ENCODE data around the gene TSSK3. TPM values are rescaled to one million over a fixed set of nuclear protein-coding genes. Genes with fewer than 3 reads are reported as not detected.

The TSSK3 gene
- polyA plus RNA-seq, 1 donor (not counting 4 experiments of a cell fraction or from before 2014, with no cell fraction given): 0.14 TPM

DNA sequence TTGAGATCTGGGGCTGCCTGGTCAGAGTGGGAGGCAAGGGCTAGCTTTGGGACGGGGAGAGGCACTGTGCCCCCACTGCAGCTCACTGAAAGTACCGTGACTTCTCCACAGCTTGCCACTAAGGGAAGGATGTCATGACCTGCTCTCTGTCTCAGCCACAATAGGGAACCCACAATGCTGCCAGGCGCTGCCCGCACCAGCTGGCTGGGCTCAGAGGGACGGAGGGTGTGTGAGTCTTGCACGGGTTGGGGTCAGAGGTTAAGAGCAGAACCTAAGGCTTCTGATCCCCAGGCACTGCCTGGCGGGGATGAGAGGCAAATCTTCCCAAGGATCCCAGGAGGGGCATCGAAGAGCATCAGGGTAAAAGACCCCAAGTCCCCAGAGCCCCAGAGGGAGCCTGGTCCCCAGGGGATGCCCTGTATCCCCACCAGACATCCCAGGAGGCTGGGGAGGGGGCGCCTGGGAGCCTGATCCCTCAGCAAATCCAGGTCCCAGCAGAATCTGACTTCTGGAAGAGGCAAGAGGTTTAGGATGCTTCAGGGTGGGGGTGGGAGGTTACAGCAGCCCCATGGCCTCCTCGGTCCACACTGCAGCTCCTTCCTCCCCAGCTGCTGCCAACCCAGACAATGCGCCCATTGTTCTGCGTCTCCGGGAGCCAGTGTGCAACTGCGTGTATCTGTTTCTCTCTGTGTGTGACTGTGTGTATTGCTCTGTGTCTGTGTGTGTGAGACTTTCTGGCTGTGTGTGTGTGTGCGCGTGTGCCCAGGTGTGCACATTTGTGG is 24.3 kb upstream of the TSSK3 start:
- H3K27me3 ChIP-seq (ENCODE audit: control insufficient read depth, extremely low read depth, insufficient read depth, low read length): peaks cover 14% of the 10 kb centered on the region
- H4K20me1 ChIP-seq (ENCODE audit: control insufficient read depth, extremely low read depth, insufficient read depth, low read length): peaks cover 2% of the 10 kb centered on the region
- H3K36me3 ChIP-seq (ENCODE audit: control insufficient read depth in 2 of 2, extremely low read depth in 1 of 2, insufficient read depth in 2 of 2, low read length in 2 of 2): no peaks in the 10 kb centered on the region
- TF ChIP-seq, protein P1, sequence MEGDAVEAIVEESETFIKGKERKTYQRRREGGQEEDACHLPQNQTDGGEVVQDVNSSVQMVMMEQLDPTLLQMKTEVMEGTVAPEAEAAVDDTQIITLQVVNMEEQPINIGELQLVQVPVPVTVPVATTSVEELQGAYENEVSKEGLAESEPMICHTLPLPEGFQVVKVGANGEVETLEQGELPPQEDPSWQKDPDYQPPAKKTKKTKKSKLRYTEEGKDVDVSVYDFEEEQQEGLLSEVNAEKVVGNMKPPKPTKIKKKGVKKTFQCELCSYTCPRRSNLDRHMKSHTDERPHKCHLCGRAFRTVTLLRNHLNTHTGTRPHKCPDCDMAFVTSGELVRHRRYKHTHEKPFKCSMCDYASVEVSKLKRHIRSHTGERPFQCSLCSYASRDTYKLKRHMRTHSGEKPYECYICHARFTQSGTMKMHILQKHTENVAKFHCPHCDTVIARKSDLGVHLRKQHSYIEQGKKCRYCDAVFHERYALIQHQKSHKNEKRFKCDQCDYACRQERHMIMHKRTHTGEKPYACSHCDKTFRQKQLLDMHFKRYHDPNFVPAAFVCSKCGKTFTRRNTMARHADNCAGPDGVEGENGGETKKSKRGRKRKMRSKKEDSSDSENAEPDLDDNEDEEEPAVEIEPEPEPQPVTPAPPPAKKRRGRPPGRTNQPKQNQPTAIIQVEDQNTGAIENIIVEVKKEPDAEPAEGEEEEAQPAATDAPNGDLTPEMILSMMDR (optimal IDR thresholded peaks at IDR 0.05 in 1 of 3, IDR thresholded peaks at IDR 0.05 in 1 of 3, conservative IDR thresholded peaks at IDR 0.05 in 1 of 3; ENCODE audit: extremely low read depth in 1 of 3, insufficient read depth in 2 of 3, low read length in 3 of 3): no peak
- TF ChIP-seq EZH2 (IDR thresholded peaks at IDR 0.05; ENCODE audit: low read length): no peak
- H3K9ac ChIP-seq (ENCODE audit: control insufficient read depth, extremely low read depth, insufficient read depth, low read length): peak overlapping the region; percentile 37
- dilution Hi-C loops (cut with MboI; ENCODE audit: extremely low pct_ligation_motif_present, low sequenced_read_pairs): no loop called here
- no peaks in the 10 kb centered on the region for H3K9me1 ChIP-seq (ENCODE audit: control insufficient read depth, extremely low read depth, insufficient read depth, low read length)
- FAIRE-seq (no peak), DNase-seq (ENCODE audit: low read depth, low spot score) (no peak)
- H3K4me1 ChIP-seq (ENCODE audit: control insufficient read depth, extremely low read depth, insufficient read depth, low read length): peaks cover 27% of the 10 kb centered on the region
- no peak overlapping the region for H3K27ac ChIP-seq (ENCODE audit: control insufficient read depth, insufficient read depth, low read length)
- H3K4me2 ChIP-seq (ENCODE audit: control insufficient read depth, extremely low read depth, insufficient read depth, low read depth, low read length): no peak overlapping the region
- no peaks in the 10 kb centered on the region for H3K79me2 ChIP-seq (ENCODE audit: control insufficient read depth, insufficient read depth, low read length)
- H3K9me3 ChIP-seq (ENCODE audit: control insufficient read depth, low read depth, low read length): no peaks in the 10 kb centered on the region
- no peak overlapping the region for H3K4me3 ChIP-seq (ENCODE audit: control insufficient read depth in 2 of 3, extremely low read depth in 1 of 3, insufficient read depth in 2 of 3, low read depth in 1 of 3, low read length in 3 of 3)
- H2AFZ ChIP-seq (ENCODE audit: control insufficient read depth, low read length): no peak overlapping the region

DNA sequence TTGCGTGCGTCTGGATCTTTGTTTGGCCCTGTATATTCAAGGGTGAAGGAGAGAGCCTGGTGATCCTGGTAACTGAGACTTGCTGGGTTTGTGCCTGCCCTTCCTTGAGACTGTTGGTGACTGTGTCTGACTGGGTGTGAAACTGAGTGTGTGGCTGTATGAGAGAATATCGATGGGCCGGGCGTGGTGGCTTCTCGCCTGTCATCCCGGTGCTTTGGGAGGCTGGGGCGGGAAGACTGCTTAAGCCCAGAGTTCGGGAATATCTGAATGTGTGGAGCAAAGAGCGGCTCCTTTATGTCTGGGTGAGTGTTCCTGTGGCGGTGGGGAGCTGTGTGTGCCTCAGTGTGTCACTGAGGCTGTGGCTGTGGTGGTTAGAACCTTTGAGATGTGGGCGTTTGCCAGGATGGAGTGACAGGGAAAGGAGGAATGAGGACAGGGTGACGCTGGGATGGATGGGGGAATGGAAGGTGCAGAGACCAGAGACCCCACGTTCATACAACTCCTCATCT is 23.6 kb upstream of the TSSK3 start:
- Histone ChIP-seq H2AFZ (ENCODE audit: control insufficient read depth, low read length) (no peak overlapping the region), H3K27ac (ENCODE audit: control insufficient read depth, insufficient read depth, low read length) (no peak overlapping the region)
- FAIRE-seq: no peak

More for the DNA sequence above, 23.6 kb upstream of the TSSK3 start:
- no peaks in the 10 kb centered on the region for H3K36me3 ChIP-seq (ENCODE audit: control insufficient read depth in 2 of 2, extremely low read depth in 1 of 2, insufficient read depth in 2 of 2, low read length in 2 of 2)
- DNase-seq (ENCODE audit: low read depth, low spot score): no peak
- no peaks in the 10 kb centered on the region for H3K9me3 ChIP-seq (ENCODE audit: control insufficient read depth, low read depth, low read length)
- no peak for TF ChIP-seq EZH2 (IDR thresholded peaks at IDR 0.05; ENCODE audit: low read length)
- TF ChIP-seq, protein P1 (optimal IDR thresholded peaks at IDR 0.05 in 1 of 3, IDR thresholded peaks at IDR 0.05 in 1 of 3, conservative IDR thresholded peaks at IDR 0.05 in 1 of 3; ENCODE audit: extremely low read depth in 1 of 3, insufficient read depth in 2 of 3, low read length in 3 of 3): no peak
- H4K20me1 ChIP-seq (ENCODE audit: control insufficient read depth, extremely low read depth, insufficient read depth, low read length): peaks cover 2% of the 10 kb centered on the region
- peaks cover 14% of the 10 kb centered on the region for H3K27me3 ChIP-seq (ENCODE audit: control insufficient read depth, extremely low read depth, insufficient read depth, low read length)
- H3K4me1 ChIP-seq (ENCODE audit: control insufficient read depth, extremely low read depth, insufficient read depth, low read length): peaks cover 27% of the 10 kb centered on the region
- H3K4me3 ChIP-seq (ENCODE audit: control insufficient read depth in 2 of 3, extremely low read depth in 1 of 3, insufficient read depth in 2 of 3, low read depth in 1 of 3, low read length in 3 of 3): no peak overlapping the region
- no peak overlapping the region for H3K4me2 ChIP-seq (ENCODE audit: control insufficient read depth, extremely low read depth, insufficient read depth, low read depth, low read length)
- no peaks in the 10 kb centered on the region for H3K9me1 ChIP-seq (ENCODE audit: control insufficient read depth, extremely low read depth, insufficient read depth, low read length)
- dilution Hi-C loops (cut with MboI; ENCODE audit: extremely low pct_ligation_motif_present, low sequenced_read_pairs): no loop called here
- H3K9ac ChIP-seq (ENCODE audit: control insufficient read depth, extremely low read depth, insufficient read depth, low read length): peak overlapping the region; percentile 37
- no peaks in the 10 kb centered on the region for H3K79me2 ChIP-seq (ENCODE audit: control insufficient read depth, insufficient read depth, low read length)

Measured in keratinocyte (primary cell).